Fibroblast of skin of scalp (primary cell): ENCODE measurements around the gene RTCA.
A peak's percentile ranks its signal among the peaks of the same experiment; 100 is the strongest.
"Not testable (repeated sequence)": the region's sequence is repeated elsewhere in the genome, so short reads cannot be mapped to it uniquely, and the experiment has no call there.

Experiments used
- DNase-seq: peaks from one replicate; pipeline ENCODE4 v3.0.0-alpha.2; 2013

RTCA gene

DNA sequence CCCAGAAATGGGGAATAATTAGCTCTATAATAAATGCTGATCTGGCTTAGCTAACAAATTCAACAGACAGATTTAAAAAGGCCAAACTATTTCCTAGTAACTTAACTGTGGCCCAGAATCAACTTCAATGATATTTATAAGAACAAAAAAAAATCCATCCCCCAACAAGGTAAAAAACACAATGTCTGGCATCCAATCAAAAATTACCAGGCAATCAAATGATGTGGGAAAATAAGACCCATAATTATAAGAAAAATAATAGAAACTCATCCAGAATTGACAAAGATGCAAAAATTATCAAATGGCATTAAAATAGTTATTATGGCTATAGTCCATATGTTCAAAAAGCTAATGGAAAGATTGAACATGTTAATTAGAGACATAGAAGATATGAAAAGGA is 43.8 kb downstream of the RTCA start:
- no peak for DNase-seq

DNA sequence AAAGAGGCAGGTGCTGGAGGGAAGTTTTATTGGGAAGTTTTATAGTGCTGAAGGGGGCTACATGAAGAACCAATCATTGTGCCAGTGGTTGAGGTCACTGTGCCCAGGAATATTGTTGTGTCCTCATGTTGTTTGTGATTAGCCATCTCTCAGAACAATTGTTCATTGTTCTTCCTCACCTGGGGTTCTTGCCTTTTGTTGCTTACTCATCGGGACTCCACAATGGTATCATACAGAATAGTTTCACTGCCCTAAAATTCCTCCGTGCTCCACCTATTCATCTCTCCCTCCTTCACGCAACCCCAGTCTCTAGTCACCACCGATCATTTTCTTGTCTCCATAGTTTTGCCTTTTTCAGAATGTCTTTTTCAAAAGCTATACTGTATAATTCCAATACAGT is 47.4 kb downstream of the RTCA start:
- DNase-seq: no peak

DNA sequence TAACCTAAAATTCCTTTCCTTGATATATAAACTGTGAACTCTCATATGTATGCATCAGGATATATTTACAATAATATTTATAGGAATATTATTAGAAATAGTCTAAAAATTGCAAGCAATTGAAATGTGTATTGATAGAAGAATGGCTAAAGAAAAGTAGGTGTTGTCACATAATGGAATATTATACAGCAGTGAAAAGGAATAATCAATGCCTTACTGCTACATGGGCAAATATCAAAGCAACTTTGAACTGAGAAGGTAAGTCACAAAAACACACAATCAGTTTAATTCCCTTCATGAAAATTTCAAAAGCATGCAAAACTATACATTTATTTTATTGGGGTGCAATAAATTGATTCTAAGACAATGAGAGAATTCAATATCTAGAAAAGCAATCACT is 50.6 kb downstream of the RTCA start:
- DNase-seq: no peak

DNA sequence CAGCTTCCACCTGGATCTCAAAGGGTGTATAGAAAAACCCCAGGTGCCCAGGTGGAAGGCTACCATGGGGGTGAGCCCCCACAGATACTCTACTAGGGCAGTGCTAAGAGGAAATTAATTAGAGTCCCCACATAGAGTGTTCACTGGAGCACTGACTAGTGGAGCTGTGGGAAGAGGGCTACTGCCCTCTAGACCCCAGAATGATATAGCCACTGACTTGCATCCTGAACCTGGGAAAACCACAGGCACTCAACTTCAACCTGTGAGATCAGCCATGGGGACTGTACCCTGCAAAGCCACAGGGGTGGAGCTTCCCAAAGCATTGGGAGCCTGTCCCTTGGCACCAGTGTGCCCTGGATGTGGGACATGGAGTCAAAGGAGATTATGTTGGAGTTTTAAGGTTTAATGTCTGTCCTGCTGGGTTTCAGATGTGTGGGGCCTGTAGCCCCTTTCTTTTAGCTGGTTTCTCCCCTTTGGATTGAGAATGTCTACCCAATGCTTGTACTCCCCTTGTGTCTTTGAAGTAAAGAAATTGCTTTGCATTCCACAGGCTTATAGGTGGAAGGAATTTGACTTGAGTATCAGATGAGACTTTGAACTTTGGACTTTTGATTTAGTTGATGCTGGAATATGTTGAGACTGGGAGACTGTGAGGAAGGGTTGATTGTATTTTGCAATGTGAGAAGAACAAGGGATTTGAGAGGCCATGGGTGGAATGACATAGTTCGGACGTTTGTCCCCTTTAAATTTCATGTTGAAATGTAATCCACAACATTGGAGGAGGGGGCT is 54.5 kb downstream of the RTCA start:
- DNase-seq: no peak

DNA sequence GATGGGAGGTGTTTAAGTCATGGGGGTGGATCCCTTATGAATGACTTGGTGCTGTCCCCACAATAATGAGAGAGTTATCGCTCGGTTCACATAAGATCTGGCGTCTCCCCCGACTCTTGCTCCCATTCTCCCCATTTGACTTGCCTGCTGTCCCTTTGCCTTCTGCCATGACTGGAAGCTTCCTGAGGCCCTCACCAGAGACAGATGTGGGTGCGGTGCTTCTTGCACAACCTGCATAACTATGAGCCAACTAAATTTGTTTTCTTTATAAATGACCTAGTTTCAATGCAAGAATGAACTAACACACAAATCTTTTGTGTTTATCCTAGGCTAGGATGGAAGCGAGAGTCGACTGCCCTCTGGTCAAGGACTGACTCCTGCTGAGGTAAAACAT is 55.1 kb downstream of the RTCA start:
- no peak for DNase-seq

DNA sequence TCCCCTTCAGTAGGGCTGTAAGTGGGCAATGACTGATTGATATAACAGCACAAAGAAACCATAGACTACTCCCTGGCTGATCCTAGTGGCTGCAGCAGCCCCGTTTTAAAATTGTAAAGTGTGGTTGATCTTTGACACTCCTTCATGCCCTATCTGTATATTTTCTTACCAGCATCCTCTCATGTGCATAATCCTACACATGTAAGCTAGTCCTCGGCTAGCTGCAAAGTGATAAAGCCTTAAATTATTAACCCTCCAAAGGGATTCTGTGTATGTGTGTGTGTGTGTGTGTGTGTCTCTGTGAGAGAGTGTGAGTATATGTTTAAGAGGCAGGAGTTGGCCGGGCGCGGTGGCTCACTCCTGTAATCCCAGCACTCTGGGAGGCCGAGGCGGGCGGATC is 55.5 kb downstream of the RTCA start:
- DNase-seq: no peak

DNA sequence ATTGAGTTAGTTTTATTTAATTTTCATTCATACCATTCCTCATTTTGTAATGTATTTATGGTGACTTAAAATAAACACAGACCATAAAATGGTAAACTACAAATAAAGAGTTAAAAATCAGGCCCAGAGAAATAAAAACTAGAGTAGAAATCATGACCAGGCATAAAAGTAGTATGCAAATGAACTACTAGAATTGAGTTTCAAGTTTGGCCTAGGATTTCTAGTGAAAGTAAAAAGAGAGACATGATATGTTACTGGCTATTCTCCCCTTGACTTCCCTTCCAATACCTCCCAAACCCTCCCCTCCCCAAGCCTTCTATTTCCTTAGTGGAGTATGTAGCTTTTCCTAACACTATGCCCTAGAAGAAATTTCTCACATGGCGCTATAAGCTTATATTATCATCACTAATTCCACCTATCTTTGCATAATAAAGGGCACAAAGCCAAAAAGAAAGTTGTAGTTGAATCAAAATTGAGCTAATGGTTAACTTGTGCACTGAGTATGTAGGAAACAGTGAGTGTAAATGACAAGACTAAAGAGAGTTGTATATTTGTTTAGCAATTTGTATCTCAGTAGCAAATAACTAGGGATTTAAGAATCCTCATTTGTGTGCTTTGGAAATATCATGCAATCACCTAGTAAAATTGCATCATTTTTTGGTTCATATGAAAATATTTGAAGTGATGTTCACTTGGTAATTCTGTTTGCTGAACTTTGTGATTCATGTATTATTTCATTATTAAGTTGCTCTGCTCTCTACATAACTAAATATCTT is 56.6 kb downstream of the RTCA start:
- DNase-seq: peak; percentile 63

DNA sequence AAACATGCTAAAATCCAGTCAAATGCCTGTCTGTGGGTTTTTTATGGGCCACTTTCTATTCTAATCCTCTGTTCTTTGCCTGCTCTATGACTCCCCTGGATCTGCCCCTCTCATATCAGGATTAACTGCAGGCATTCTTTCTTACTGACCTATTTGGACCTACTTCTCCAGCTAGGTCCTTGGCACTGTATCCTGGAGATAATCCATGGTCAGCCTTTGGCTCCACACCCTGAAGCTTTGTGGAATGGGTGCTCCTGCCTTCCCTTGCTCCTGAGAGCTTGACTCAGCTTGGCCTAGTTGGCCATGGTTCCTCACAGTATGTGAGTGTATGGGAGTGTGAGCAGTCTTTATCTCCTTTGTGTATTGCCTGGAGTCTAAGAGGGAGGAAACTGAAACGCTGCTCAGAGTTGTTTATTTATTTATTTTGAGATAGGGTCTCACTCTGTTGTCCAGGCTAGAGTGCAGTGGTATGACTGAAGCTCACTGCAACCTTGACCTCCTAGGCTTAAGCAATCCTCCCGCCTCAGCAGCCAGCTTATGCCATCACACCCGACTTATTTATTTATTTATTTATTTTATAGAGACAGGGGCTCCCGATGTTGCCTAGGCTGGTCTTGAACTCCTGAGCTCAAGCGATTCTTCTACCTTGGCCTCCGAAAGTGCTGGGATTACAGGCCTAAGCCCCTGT is 57.5 kb downstream of the RTCA start:
- peak; percentile 5 for DNase-seq

DNA sequence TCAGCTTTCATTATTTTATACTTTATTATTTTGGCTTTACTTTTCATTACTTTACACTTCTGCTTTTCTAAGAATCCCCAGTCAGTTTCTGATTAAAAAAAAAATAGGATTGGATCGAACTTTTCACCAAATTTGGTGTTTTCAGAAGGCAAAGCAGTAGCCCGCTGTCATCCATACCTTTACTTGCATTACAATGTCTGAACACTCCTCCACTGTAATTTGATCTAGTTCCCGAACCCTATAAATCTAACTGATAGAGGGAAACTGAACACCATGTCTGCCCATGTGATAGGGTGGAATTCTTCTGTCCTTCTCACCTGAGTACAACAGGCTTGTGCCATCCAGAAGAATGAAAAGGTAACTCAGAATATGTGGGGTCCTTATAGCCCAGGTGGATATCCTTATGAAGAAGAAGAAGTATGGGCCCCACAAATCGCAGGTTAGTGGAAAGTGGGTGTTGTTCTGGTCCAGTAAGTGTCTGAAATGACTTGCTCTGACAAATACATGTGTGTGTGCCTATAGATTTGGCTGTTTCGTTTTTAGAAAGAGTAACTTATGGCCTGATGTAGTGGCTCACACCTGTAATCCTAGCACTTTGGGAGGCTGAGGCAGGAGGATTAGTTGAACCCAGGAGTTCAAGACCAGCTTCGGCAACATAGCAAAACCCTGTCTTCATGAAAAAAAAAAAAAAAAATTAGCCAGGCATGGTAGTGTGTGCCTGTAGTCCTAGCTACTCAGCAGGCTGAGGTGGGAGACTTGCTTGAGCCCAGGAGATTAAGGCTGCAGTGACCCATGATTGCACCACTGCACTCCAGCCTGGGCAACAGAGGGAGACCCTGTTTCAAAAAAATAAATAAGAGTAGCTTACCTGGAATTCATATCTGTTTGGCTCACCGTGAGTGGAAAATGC is 59.7 kb downstream of the RTCA start:
- no peak for DNase-seq

DNA sequence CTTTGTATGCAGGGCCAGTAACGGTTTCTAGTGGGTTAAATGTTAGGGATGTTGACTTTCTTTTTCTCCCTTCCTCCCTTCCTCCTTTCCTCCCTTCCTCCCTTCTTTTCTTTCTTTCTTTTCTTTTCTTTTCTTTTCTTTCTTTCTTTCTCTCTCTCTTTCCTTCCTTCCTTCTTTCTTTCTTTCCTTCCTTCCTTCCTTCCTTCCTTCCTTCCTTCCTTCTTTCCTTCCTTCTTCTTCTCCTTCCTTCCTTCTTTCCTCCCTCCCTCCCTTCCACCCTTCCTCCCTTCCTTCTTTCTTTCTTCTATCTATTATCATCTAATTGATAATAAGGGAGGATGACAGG is 60.3 kb downstream of the RTCA start:
- DNase-seq: not testable (repeated sequence)

DNA sequence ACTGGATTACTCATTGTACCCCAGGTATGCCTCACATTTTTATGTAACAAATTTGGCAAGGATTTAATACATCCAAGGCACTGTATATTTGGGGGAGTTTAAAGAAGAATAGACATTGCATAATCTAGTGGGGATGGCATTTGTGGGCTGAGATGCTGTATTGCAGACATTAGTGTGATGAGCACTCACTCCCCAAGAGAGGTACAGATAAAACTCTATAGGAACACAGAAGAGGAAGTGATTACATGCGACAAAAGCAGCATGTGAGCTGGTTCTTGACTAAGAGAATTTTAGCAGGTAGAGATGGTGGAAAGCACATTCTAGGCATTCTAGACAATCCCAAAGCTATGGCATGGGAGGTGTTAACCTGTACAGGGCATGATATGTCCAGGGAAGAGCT is 62.1 kb downstream of the RTCA start:
- no peak for DNase-seq

DNA sequence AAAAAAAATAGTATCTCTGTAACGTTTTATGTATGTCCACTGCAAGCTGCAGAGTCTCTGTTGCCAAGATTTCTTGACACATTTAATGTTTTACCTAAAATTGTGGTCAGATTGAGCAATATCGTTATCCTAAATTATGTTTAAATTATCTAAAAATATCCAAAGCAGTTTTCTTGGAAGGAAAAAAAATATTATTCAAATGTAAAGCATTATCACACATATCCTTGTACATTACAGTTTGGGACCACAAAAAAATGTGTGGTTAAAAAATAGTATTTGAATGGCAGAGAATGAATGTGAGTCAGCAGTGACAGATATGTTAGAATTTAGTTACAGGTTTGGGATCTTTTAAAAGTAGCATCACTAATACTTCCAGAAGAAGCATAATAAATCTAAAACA is 65.1 kb downstream of the RTCA start:
- DNase-seq: peak; percentile 51

DNA sequence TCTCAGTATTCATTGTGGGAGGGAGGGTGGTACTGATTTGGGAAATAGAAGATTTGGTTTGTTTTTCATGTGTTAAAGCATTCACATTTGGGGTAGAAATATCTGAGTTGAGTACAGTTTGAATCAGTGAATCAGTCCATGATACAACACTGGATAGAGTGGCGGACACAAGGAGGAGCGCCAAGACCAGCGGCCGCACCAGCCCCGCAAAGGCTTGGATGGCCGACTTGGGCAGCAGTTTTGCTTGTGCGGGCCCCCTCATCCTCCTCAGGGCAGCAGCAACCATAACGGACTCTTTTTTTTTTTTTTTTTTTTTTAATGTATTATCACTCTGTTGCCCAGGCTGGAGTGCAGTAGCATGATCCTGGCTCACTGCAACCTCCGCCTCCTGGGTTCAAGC is 66.3 kb downstream of the RTCA start:
- DNase-seq: no peak

DNA sequence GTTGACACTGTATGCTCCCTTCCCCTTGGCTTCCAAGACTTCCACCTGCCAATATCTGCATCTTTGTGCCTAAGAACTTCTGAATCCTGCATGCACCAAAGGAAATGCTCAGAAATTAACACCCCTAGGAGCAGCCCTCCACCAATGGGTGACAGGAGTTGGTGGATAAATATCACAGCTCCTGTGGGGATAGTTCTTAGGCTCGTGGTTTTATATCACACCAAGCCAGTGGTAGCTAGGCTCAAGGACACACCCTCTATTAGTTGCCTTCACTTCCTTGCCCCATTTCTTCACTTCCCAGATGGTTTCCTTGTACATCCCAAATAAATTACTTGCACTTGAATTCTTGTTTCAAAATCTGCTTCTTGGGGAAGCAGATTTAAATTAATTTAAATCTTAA is 69.4 kb downstream of the RTCA start:
- no peak for DNase-seq

DNA sequence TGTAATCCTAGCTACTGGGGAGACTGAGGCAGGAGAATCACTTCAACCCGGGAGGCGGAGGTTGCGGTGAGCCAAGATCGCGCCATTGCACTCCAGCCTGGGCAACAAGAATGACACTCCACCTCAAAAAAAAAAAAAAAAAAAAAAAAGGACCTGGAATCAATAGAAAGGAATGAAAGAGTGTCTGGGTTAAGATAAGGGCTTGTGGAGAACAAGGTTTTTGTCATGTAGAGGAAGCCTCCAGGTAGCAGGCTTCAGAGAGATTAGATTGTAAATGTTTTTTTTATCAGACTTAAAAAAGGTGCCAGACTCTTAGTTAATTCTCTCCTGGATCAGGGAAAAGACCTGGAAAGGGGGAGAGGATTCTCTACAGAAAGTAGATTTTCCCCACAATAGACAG is 71.9 kb downstream of the RTCA start:
- not testable (repeated sequence) for DNase-seq

DNA sequence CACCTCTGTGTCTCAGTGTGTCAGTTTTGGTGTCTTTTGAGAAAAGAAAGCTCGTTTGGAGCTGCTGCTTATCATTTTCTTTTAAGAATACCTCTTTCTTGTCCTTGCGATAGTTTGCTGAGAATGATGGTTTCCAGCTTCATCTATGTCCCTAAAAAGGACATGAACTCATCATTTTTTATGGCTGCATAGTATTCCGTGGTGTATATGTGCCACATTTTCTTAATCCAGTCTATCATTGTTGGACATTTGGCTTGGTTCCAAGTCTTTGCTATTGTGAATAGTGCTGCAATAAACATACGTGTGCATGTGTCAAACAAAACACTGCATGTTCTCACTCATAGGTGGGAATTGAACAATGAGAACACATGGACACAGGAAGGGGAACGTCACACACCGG is 73.7 kb downstream of the RTCA start:
- DNase-seq: not testable (repeated sequence)

DNA sequence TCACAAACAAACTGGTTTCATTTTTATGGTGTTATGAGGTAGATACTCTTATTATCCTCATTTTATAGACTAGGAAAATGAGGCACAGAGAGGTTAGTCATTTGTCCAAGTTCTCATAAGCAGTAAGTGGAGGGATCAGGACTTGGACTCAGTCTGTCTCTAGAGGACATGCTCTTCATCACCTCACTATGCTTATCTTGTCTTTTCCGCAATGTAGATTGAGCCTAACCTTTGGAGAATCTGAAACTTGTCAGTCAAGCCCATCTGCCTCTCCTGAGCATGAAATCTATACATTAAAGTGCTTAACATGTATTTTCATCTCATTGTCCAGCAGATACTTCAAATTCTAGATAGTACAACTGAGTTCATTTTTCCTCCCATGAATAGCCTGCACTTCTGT is 74.5 kb downstream of the RTCA start:
- no peak for DNase-seq

DNA sequence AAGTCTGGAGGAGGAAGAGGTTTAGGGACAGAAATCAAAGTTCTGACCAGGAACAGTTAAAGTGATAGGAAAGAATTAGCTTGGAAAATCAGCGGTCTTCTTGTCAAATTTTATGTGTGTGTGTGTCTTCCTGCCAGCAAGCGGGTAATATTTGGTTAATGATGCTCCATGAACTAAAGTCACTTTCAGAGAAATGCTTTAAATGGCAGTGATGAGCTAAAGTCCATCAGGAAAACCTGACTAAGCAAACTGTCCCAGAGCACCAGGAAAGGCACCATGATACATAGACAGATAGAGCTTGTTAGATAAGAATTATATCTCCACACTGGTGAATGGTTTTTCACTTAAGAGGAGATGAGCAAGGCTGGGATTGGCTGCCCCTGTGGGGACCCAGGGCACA is 76.3 kb downstream of the RTCA start:
- DNase-seq: no peak
